Panc1 (cell line): Measurements from ENCODE around the gene CISTR. TPM values are rescaled to one million over a fixed set of nuclear protein-coding genes. Genes with fewer than 3 reads are reported as not detected.

Experiments used
- ATAC-seq: fragments of 200-7000 bp; cut with Tn5 transposase; 2 replicates; pipeline ENCODE4 v1.9.1; 2020; ENCODE audit warnings: mild to moderate bottlenecking, moderate library complexity
- BruUV-seq: library from RNA; stranded (reverse); fragments of 400-500 nt; replicated peaks from 2 replicates; lab custom pipeline; 2021; lab: Mats Ljungman, UMichigan
- CTCF ChIA-PET: fragments of 300-600 bp; sonication (Branson Sonifier 250); formaldehyde crosslinking; loops from one replicate; lab custom pipeline; 2022; ENCODE audit warnings: antibody characterized with exemption; lab: Charles Lee
- POLR2A ChIA-PET: fragments of 300-600 bp; sonication (Branson Sonifier 250); formaldehyde crosslinking; loops from one replicate; lab custom pipeline; 2022; ENCODE audit warnings: antibody characterized with exemption; lab: Charles Lee
- DNase-seq: peaks from one replicate; pipeline ENCODE4 v3.0.0-alpha.2; 2010; ENCODE audit warnings: low read depth, low spot score
- H3K27ac ChIP-seq: 2 replicates; pipeline ENCODE4 v1.5.1; 2011; ENCODE audit warnings: mild to moderate bottlenecking, low read length, inconsistent platforms
- H3K27me3 ChIP-seq: fragments of 200-500 bp; sonication (Bioruptor generic); 2 replicates; pipeline ENCODE4 v1.6.0; 2014; ENCODE audit warnings: low read length, inconsistent platforms; ENCODE audit not compliant: control insufficient read depth, insufficient read depth
- H3K36me3 ChIP-seq: fragments of 200-500 bp; sonication (Bioruptor generic); 2 replicates; pipeline ENCODE4 v1.5.1; 2014; ENCODE audit warnings: inconsistent platforms, mild to moderate bottlenecking, low read length, moderate library complexity; ENCODE audit not compliant: control insufficient read depth, insufficient read depth
- H3K4me1 ChIP-seq: 2 replicates; pipeline ENCODE4 v1.5.1; 2011; ENCODE audit warnings: inconsistent platforms, mild to moderate bottlenecking, low read length, moderate library complexity; ENCODE audit not compliant: control insufficient read depth, insufficient read depth
- H3K4me3 ChIP-seq, 2 experiments: 2 replicates each; pipeline ENCODE4 v1.5.1; 2011 to 2012; ENCODE audit warnings: low read depth in 2 of 2, low read length in 2 of 2, mild to moderate bottlenecking in 2 of 2, inconsistent platforms in 1 of 2, moderate library complexity in 1 of 2
- H3K9me3 ChIP-seq: fragments of 200-500 bp; sonication (Bioruptor generic); 2 replicates; pipeline ENCODE4 v1.5.1; 2014; ENCODE audit warnings: low read depth, mild to moderate bottlenecking, inconsistent platforms, low read length, moderate library complexity; ENCODE audit not compliant: control insufficient read depth, insufficient read depth
- CTCF ChIP-seq: fragments of 450-650 bp; IDR thresholded peaks from 2 replicates; pipeline ENCODE4 v1.5.1; 2017; ENCODE audit warnings: mild to moderate bottlenecking
- POLR2AphosphoS5 ChIP-seq: IDR thresholded peaks from 2 replicates; pipeline ENCODE4 v1.6.1; 2012; ENCODE audit warnings: mild to moderate bottlenecking, low read depth, low read length, moderate library complexity
- SIN3A ChIP-seq: IDR thresholded peaks from 2 replicates; pipeline ENCODE4 v1.6.1; 2012; ENCODE audit warnings: low read depth, mild to moderate bottlenecking, low read length, moderate library complexity, borderline replicate concordance; ENCODE audit not compliant: insufficient read depth
- TCF7L2 ChIP-seq: IDR thresholded peaks from 2 replicates; pipeline ENCODE4 v1.6.1; 2011; ENCODE audit warnings: mild to moderate bottlenecking, low read depth, low read length, inconsistent platforms
- in situ Hi-C: cut with HindIII; loops from 2 replicates; pipeline ENCODE4 v1.10.0; 2016; ENCODE audit warnings: low sequenced_read_pairs, low pct_unique_long_range_greater_than_20kb
- intact Hi-C: fragments of 100-400 bp; cut with micrococcal nuclease; formaldehyde crosslinking; loops from one replicate; pipeline ENCODE4 v1.10.0; 2022; ENCODE audit not compliant: unreplicated experiment
- total RNA-seq: library from RNA; stranded (reverse); gene quantifications from one replicate; pipeline ENCODE4 v1.2.1, GENCODE V29; 2021; ENCODE audit not compliant: unreplicated experiment
- TF ChIP-seq, protein P1 (sequence below), 2 experiments: IDR thresholded peaks; 2 replicates each; pipeline ENCODE4 v1.6.1; 2011 to 2012; ENCODE audit warnings: low read depth in 2 of 2, control low read depth in 1 of 2, low read length in 1 of 2, mild to moderate bottlenecking in 1 of 2, moderate library complexity in 1 of 2; ENCODE audit not compliant: insufficient read depth in 1 of 2

The CISTR gene
- total RNA-seq, 1 experiment from 2014 or later: not detected

DNA sequence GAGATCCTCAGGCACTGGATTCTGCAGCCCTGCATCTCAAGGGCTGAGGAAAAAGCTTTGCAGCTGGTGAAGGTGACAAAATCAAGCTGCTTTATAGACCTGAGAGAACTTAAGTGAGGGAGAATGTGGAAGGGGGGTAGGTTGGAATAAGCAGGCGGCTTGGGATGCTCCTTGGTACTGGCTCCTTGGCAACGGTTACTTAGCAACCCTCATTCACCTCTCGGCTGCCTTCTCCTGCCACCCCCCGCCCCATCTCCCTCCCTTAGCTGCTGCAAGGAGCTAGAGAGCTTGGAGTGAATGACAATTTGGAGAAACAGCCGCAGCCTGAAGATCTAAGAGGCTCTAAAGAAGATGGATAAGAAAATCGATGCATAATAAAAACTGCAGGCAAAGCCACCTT lies 44.1 kb upstream of the CISTR start:
- no peak for DNase-seq
- no TSS peak for BruUV-seq
- no peaks in the 10 kb centered on the region for H3K9me3 ChIP-seq
- intact Hi-C loops (no loop called here), in situ Hi-C loops (no loop called here)
- ATAC-seq: no peak
- TF ChIP-seq POLR2AphosphoS5: no peak
- no peak for TF ChIP-seq SIN3A
- TF ChIP-seq CTCF: no peak
- TF ChIP-seq, protein P1, sequence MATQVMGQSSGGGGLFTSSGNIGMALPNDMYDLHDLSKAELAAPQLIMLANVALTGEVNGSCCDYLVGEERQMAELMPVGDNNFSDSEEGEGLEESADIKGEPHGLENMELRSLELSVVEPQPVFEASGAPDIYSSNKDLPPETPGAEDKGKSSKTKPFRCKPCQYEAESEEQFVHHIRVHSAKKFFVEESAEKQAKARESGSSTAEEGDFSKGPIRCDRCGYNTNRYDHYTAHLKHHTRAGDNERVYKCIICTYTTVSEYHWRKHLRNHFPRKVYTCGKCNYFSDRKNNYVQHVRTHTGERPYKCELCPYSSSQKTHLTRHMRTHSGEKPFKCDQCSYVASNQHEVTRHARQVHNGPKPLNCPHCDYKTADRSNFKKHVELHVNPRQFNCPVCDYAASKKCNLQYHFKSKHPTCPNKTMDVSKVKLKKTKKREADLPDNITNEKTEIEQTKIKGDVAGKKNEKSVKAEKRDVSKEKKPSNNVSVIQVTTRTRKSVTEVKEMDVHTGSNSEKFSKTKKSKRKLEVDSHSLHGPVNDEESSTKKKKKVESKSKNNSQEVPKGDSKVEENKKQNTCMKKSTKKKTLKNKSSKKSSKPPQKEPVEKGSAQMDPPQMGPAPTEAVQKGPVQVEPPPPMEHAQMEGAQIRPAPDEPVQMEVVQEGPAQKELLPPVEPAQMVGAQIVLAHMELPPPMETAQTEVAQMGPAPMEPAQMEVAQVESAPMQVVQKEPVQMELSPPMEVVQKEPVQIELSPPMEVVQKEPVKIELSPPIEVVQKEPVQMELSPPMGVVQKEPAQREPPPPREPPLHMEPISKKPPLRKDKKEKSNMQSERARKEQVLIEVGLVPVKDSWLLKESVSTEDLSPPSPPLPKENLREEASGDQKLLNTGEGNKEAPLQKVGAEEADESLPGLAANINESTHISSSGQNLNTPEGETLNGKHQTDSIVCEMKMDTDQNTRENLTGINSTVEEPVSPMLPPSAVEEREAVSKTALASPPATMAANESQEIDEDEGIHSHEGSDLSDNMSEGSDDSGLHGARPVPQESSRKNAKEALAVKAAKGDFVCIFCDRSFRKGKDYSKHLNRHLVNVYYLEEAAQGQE (IDR thresholded peaks at IDR 0.05; ENCODE audit: insufficient read depth in 1 of 2, low read depth in 2 of 2, low read length in 1 of 2): no peak
- TF ChIP-seq TCF7L2: no peak
- H3K4me3 ChIP-seq: no peak overlapping the region
- CTCF ChIA-PET: no interaction called here
- H3K27me3 ChIP-seq: no peaks in the 10 kb centered on the region
- H3K36me3 ChIP-seq: no peaks in the 10 kb centered on the region
- H3K4me1 ChIP-seq: no peaks in the 10 kb centered on the region; the same call in 1 of the 2 replicates
- no peak overlapping the region for H3K27ac ChIP-seq
- POLR2A ChIA-PET: no interaction called here

DNA sequence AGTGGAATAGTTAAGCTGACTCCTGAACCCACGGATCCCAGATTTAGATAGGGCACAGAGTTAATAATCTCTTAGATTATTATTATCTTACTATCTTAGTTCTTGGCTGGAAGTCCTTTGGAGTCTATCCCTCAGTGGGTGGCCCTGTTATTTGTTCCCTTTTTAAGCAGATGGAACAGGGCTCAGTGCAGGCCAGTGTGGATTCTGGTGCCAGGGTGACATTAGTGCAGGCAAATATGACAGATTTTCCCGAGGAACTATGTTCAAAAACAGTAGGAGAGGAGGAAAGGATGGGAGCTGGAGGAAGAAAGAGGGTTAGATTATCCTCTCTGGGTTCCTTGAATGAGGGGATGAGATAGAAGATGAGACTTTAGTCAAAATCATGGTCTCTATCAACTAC lies 41.4 kb upstream of the CISTR start:
- CTCF ChIA-PET: interaction anchor here (0.6 to 0.9 kb wide), 2 partner anchors 10 to 13 kb away, joined by 3 to 8 read pairs; no protein-coding TSS in a partner anchor
- POLR2A ChIA-PET: no interaction called here

More for the DNA sequence above, 41.4 kb upstream of the CISTR start:
- H3K4me3 ChIP-seq: no peak overlapping the region
- DNase-seq (no peak), ATAC-seq (no peak)
- TF ChIP-seq, protein P1 (IDR thresholded peaks at IDR 0.05; ENCODE audit: insufficient read depth in 1 of 2, low read depth in 2 of 2, low read length in 1 of 2): no peak
- TF ChIP-seq SIN3A: no peak
- TF ChIP-seq TCF7L2: no peak
- TF ChIP-seq POLR2AphosphoS5: no peak
- TF ChIP-seq CTCF: no peak
- no peaks in the 10 kb centered on the region for H3K36me3 ChIP-seq
- intact Hi-C loops: no loop called here
- no peaks in the 10 kb centered on the region for H3K27me3 ChIP-seq
- H3K4me1 ChIP-seq: peaks cover 19% of the 10 kb centered on the region
- H3K27ac ChIP-seq: peak overlapping the region; percentile 64; the same call in 1 of the 2 replicates
- no peaks in the 10 kb centered on the region for H3K9me3 ChIP-seq
- in situ Hi-C loops: no loop called here
- no TSS peak for BruUV-seq
